Calu3 (cell line): Measurements from ENCODE around the gene GDPD3. TPM values are rescaled to one million over a fixed set of nuclear protein-coding genes. Genes with fewer than 3 reads are reported as not detected.
A peak's percentile ranks its signal among the peaks of the same experiment; 100 is the strongest.

Source experiments
- BruUV-seq: library from RNA; stranded (reverse); fragments of 400-500 nt; replicated peaks from 2 replicates; lab custom pipeline; 2021; lab: Mats Ljungman, UMichigan
- CTCF ChIA-PET: fragments of 300-600 bp; sonication (Branson Sonifier 250); formaldehyde crosslinking; loops from one replicate; lab custom pipeline; 2022; ENCODE audit warnings: antibody characterized with exemption; lab: Charles Lee
- DNase-seq: peaks from one replicate; pipeline ENCODE4 v3.0.0; 2022
- H3K27ac Mint-ChIP-seq: one replicate; pipeline ENCODE4 v1.8.0; 2022; ENCODE audit warnings: mixed read lengths; ENCODE audit not compliant: unreplicated experiment
- H3K27me3 Mint-ChIP-seq: one replicate; pipeline ENCODE4 v1.8.0; 2022; ENCODE audit warnings: mixed read lengths; ENCODE audit not compliant: unreplicated experiment
- H3K36me3 Mint-ChIP-seq: one replicate; pipeline ENCODE4 v1.8.0; 2022; ENCODE audit warnings: mild to moderate bottlenecking, moderate library complexity, mixed read lengths; ENCODE audit not compliant: insufficient read depth, unreplicated experiment
- H3K4me1 Mint-ChIP-seq: one replicate; pipeline ENCODE4 v1.8.0; 2022; ENCODE audit warnings: mild to moderate bottlenecking, low read depth, mixed read lengths; ENCODE audit not compliant: unreplicated experiment
- H3K4me3 Mint-ChIP-seq: one replicate; pipeline ENCODE4 v1.8.0; 2022; ENCODE audit warnings: mild to moderate bottlenecking, low read depth, moderate library complexity, mixed read lengths; ENCODE audit not compliant: unreplicated experiment
- H3K9me3 Mint-ChIP-seq: one replicate; pipeline ENCODE4 v1.8.0; 2022; ENCODE audit warnings: low read depth, mixed read lengths; ENCODE audit not compliant: unreplicated experiment
- CTCF ChIP-seq: fragments of 200-600 bp; IDR thresholded peaks from one replicate; pipeline ENCODE4 v1.8.0; 2022; ENCODE audit warnings: antibody characterized with exemption; ENCODE audit not compliant: unreplicated experiment
- intact Hi-C: fragments of 100-400 bp; cut with micrococcal nuclease; formaldehyde crosslinking; loops from one replicate; pipeline ENCODE4 v1.10.0; 2022; ENCODE audit not compliant: unreplicated experiment
- total RNA-seq: library from RNA; stranded (reverse); gene quantifications from 2 replicates; pipeline ENCODE4 v1.2.3, GENCODE V29; 2022

Gene GDPD3
- total RNA-seq, 1 experiment from 2014 or later, result 7.8 TPM

GRCh38 chr16:30083216-30084055 is 29.9 kb downstream of the GDPD3 start:
- H3K4me3 Mint-ChIP-seq, result no peak overlapping the region
- no peak for TF ChIP-seq CTCF
- DNase-seq, result no peak
- no peaks in the 10 kb centered on the region for H3K27me3 Mint-ChIP-seq
- no TSS peak for BruUV-seq
- CTCF ChIA-PET, result no interaction called here
- no peaks in the 10 kb centered on the region for H3K9me3 Mint-ChIP-seq
- intact Hi-C loops, result no loop called here
- peaks cover 6% of the 10 kb centered on the region for H3K4me1 Mint-ChIP-seq
- H3K36me3 Mint-ChIP-seq, result peaks cover 71% of the 10 kb centered on the region
- no peak overlapping the region for H3K27ac Mint-ChIP-seq

- intact Hi-C loops, result no loop called here
- peak; percentile 32 for TF ChIP-seq CTCF
- Mint-ChIP-seq H3K27me3 (no peaks in the 10 kb centered on the region), H3K4me3 (no peak overlapping the region), H3K9me3 (no peaks in the 10 kb centered on the region), H3K27ac (no peak overlapping the region), H3K36me3 (peaks cover 67% of the 10 kb centered on the region), H3K4me1 (peaks cover 8% of the 10 kb centered on the region)
- DNase-seq, result no peak
- no TSS peak for BruUV-seq
- CTCF ChIA-PET, result no interaction called here
These were observed 30.7 kb downstream of the GDPD3 start for GRCh38 chr16:30082545-30083090.

- Mint-ChIP-seq H3K4me1 (peaks cover 23% of the 10 kb centered on the region), H3K27ac (no peak overlapping the region), H3K27me3 (no peaks in the 10 kb centered on the region), H3K9me3 (no peaks in the 10 kb centered on the region), H3K36me3 (peaks cover 81% of the 10 kb centered on the region), H3K4me3 (no peak overlapping the region)
- CTCF ChIA-PET, result interaction anchor here (0.7 to 1.7 kb wide), 3 partner anchors 11 to 367 kb away, joined by 3 to 6 read pairs (median 4); partner anchors contain the start of gene TBX6
- no peak for DNase-seq
- no peak for TF ChIP-seq CTCF
- BruUV-seq, result no TSS peak
- intact Hi-C loops, result no loop called here
These were observed 33.9 kb downstream of the GDPD3 start for GRCh38 chr16:30079480-30079879.

DNA sequence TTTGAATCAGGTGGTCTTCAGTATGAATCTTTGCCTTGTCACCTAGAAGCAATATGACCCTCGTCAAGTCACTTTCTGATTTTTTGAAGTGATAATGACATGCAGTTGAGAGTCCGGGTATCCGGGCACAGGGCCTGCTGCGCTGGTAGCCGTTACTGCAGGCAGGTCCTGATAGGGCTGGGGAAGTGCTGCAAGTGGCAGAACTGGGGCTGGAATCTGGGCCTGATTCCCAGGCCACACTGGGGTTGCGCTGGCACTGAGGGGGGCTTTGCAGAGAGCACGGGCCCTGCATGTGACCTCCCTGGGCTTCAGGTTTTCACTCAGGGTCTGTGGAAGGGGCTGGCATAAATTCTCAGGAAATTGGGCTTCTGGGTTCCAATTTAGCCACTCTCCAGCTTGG is 34.6 kb downstream of the GDPD3 start:
- H3K27ac Mint-ChIP-seq, result no peak overlapping the region
- TF ChIP-seq CTCF, result no peak
- no TSS peak for BruUV-seq
- CTCF ChIA-PET, result interaction anchor here (0.7 to 1.7 kb wide), 3 partner anchors 11 to 368 kb away, joined by 3 to 6 read pairs (median 3); partner anchors contain the start of gene TBX6
- no peak overlapping the region for H3K4me3 Mint-ChIP-seq
- no peak for DNase-seq
- peaks cover 23% of the 10 kb centered on the region for H3K4me1 Mint-ChIP-seq
- intact Hi-C loops, result no loop called here
- H3K27me3 Mint-ChIP-seq, result no peaks in the 10 kb centered on the region
- H3K9me3 Mint-ChIP-seq, result no peaks in the 10 kb centered on the region
- peaks cover 82% of the 10 kb centered on the region for H3K36me3 Mint-ChIP-seq
